Astrocyte (in vitro differentiated cells and primary cell): Measurements from ENCODE around the gene C2orf76. TPM values are rescaled to one million over a fixed set of nuclear protein-coding genes. Genes with fewer than 3 reads are reported as not detected.

Source experiments
- DNase-seq: peaks from one replicate; pipeline ENCODE4 v3.0.0-alpha.2; 2010; ENCODE audit warnings: low read depth
- FAIRE-seq: peaks from 2 replicates; lab custom pipeline; 2011; peaks lifted over from hg19 to GRCh38; lab: Jason Lieb, UNC
- H2AFZ ChIP-seq: 2 replicates; pipeline ENCODE4 v1.6.0; 2012; ENCODE audit warnings: low read depth, low read length, inconsistent platforms
- H3K27ac ChIP-seq: 2 replicates; pipeline ENCODE4 v1.5.1; 2011; ENCODE audit warnings: low read depth, low read length, inconsistent platforms
- H3K27me3 ChIP-seq: 2 replicates; pipeline ENCODE4 v1.6.0; 2011; ENCODE audit warnings: low read length, inconsistent platforms; ENCODE audit not compliant: insufficient read depth
- H3K36me3 ChIP-seq: 2 replicates; pipeline ENCODE4 v1.5.1; 2011; ENCODE audit warnings: low read length, inconsistent platforms; ENCODE audit not compliant: insufficient read depth
- H3K4me1 ChIP-seq: 2 replicates; pipeline ENCODE4 v1.5.1; 2011; ENCODE audit warnings: low read length, inconsistent platforms; ENCODE audit not compliant: insufficient read depth
- H3K4me2 ChIP-seq: 2 replicates; pipeline ENCODE4 v1.6.0; 2012; ENCODE audit warnings: low read length, inconsistent platforms
- H3K4me3 ChIP-seq: 2 replicates; pipeline ENCODE4 v1.5.1; 2011; ENCODE audit warnings: low read depth, mild to moderate bottlenecking, low read length, inconsistent platforms; ENCODE audit not compliant: insufficient read depth
- H3K79me2 ChIP-seq: 2 replicates; pipeline ENCODE4 v1.6.0; 2012; ENCODE audit warnings: mild to moderate bottlenecking, low read length, inconsistent platforms; ENCODE audit not compliant: insufficient read depth
- H3K9ac ChIP-seq: 2 replicates; pipeline ENCODE4 v1.6.0; 2012; ENCODE audit warnings: mild to moderate bottlenecking, low read length, inconsistent platforms
- H3K9me3 ChIP-seq: 2 replicates; pipeline ENCODE4 v1.5.1; 2012; ENCODE audit warnings: low read depth, mild to moderate bottlenecking, low read length, inconsistent platforms; ENCODE audit not compliant: insufficient read depth
- H4K20me1 ChIP-seq: 2 replicates; pipeline ENCODE4 v1.6.0; 2012; ENCODE audit warnings: low read length, inconsistent platforms; ENCODE audit not compliant: insufficient read depth
- H3K27ac Mint-ChIP-seq: one replicate; pipeline ENCODE4 v1.8.0; 2021; ENCODE audit warnings: mild to moderate bottlenecking, mixed read lengths; ENCODE audit not compliant: unreplicated experiment
- H3K27me3 Mint-ChIP-seq: one replicate; pipeline ENCODE4 v1.8.0; 2021; ENCODE audit warnings: low read depth, mixed read lengths; ENCODE audit not compliant: unreplicated experiment
- H3K36me3 Mint-ChIP-seq: one replicate; pipeline ENCODE4 v1.8.0; 2021; ENCODE audit warnings: low read depth, mixed read lengths; ENCODE audit not compliant: unreplicated experiment
- H3K4me1 Mint-ChIP-seq: one replicate; pipeline ENCODE4 v1.8.0; 2021; ENCODE audit warnings: low read depth, mixed read lengths; ENCODE audit not compliant: unreplicated experiment
- H3K4me3 Mint-ChIP-seq: one replicate; pipeline ENCODE4 v1.8.0; 2021; ENCODE audit warnings: mild to moderate bottlenecking, moderate library complexity, mixed read lengths; ENCODE audit not compliant: unreplicated experiment
- H3K9me3 Mint-ChIP-seq: one replicate; pipeline ENCODE4 v1.8.0; 2021; ENCODE audit warnings: mild to moderate bottlenecking, mixed read lengths; ENCODE audit not compliant: unreplicated experiment
- CTCF ChIP-seq: IDR thresholded peaks from 2 replicates; pipeline ENCODE4 v1.5.1; 2011; ENCODE audit warnings: low read depth, mild to moderate bottlenecking, inconsistent platforms, low read length, moderate library complexity; ENCODE audit not compliant: insufficient read depth
- EZH2 ChIP-seq: IDR thresholded peaks from 2 replicates; pipeline ENCODE4 v1.6.1; 2012; ENCODE audit warnings: mild to moderate bottlenecking, low read length, inconsistent platforms; ENCODE audit not compliant: insufficient read depth
- total RNA-seq: library from RNA; stranded (reverse); gene quantifications from 2 replicates; pipeline ENCODE4 v1.2.1, GENCODE V29; 2021

Gene C2orf76
- total RNA-seq, 1 donor from 2014 or later = 9.2 TPM

DNA sequence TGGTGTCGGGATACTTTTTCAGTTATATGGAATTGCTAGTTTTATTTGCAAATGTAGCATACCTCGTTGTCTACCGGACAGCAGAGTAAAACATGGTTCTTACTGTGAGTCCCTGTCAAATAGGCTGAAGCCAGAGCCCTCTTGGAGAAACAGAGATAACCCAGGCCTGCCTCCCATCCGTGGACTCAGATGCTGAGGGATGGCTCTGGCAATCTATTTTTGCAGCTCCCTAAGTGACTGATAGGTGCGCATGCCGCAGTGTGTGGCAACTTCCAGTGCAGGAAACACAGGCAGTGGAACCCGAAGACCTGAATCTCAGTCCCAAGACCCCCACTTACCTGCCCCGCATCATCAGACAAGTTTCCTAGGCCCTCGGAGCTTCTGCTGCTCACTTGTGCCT is 109.4 kb downstream of the C2orf76 start:
- H3K9me3 Mint-ChIP-seq = no peaks in the 10 kb centered on the region
- DNase-seq (no peak), FAIRE-seq (no peak)
- H3K27ac ChIP-seq = no peak overlapping the region
- H3K4me1 Mint-ChIP-seq = peaks cover 67% of the 10 kb centered on the region
- no peak overlapping the region for H3K4me3 ChIP-seq
- H3K79me2 ChIP-seq = peaks cover 4% of the 10 kb centered on the region
- no peaks in the 10 kb centered on the region for H4K20me1 ChIP-seq
- H3K27me3 ChIP-seq = no peaks in the 10 kb centered on the region
- no peak overlapping the region for H3K4me3 Mint-ChIP-seq
- H3K9me3 ChIP-seq = no peaks in the 10 kb centered on the region
- no peaks in the 10 kb centered on the region for H3K36me3 ChIP-seq
- H3K27me3 Mint-ChIP-seq = no peaks in the 10 kb centered on the region
- H3K4me1 ChIP-seq = peaks cover 51% of the 10 kb centered on the region
- no peak overlapping the region for H3K27ac Mint-ChIP-seq
- no peak overlapping the region for H2AFZ ChIP-seq
- H3K36me3 Mint-ChIP-seq = peaks cover 7% of the 10 kb centered on the region
- TF ChIP-seq EZH2 = no peak
- no peak for TF ChIP-seq CTCF
- no peak overlapping the region for H3K4me2 ChIP-seq
- H3K9ac ChIP-seq = no peak overlapping the region

- Histone ChIP-seq H3K4me1 (peaks cover 55% of the 10 kb centered on the region), H3K9ac (peak overlapping the region; percentile 49), H4K20me1 (no peaks in the 10 kb centered on the region), H3K9me3 (no peaks in the 10 kb centered on the region), H3K79me2 (peaks cover 4% of the 10 kb centered on the region), H3K4me2 (peak overlapping the region; percentile 59), H3K36me3 (no peaks in the 10 kb centered on the region), H3K27ac (peak overlapping the region; percentile 72), H2AFZ (peak overlapping the region; percentile 47), H3K4me3 (no peak overlapping the region), H3K27me3 (no peaks in the 10 kb centered on the region)
- Mint-ChIP-seq H3K4me1 (peaks cover 71% of the 10 kb centered on the region), H3K9me3 (peaks cover 2% of the 10 kb centered on the region), H3K36me3 (peaks cover 7% of the 10 kb centered on the region), H3K27me3 (no peaks in the 10 kb centered on the region), H3K4me3 (no peak overlapping the region), H3K27ac (peak overlapping the region; percentile 97)
- FAIRE-seq (no peak), DNase-seq (no peak)
- TF ChIP-seq EZH2 = no peak
- TF ChIP-seq CTCF = no peak
Measured at GRCh38 chr2:119256582-119256921, 110.1 kb downstream of the C2orf76 start.

GRCh38 chr2:119255760-119256581 is 110.7 kb downstream of the C2orf76 start:
- Histone ChIP-seq H3K4me2 (peak overlapping the region; percentile 59), H4K20me1 (no peaks in the 10 kb centered on the region), H3K9me3 (no peaks in the 10 kb centered on the region), H3K4me3 (no peak overlapping the region), H3K27ac (peak overlapping the region; percentile 72), H3K27me3 (no peaks in the 10 kb centered on the region), H3K36me3 (peaks cover 2% of the 10 kb centered on the region), H3K9ac (peak overlapping the region; percentile 49), H2AFZ (peak overlapping the region; percentile 47), H3K4me1 (peaks cover 55% of the 10 kb centered on the region), H3K79me2 (peaks cover 4% of the 10 kb centered on the region)
- H3K27me3 Mint-ChIP-seq = no peaks in the 10 kb centered on the region
- FAIRE-seq = peak; percentile 100
- H3K9me3 Mint-ChIP-seq = peaks cover 2% of the 10 kb centered on the region
- peaks cover 8% of the 10 kb centered on the region for H3K36me3 Mint-ChIP-seq
- DNase-seq = peak; percentile 95
- TF ChIP-seq EZH2 = no peak
- no peak for TF ChIP-seq CTCF
- H3K4me3 Mint-ChIP-seq = no peak overlapping the region
- H3K4me1 Mint-ChIP-seq = peaks cover 68% of the 10 kb centered on the region
- H3K27ac Mint-ChIP-seq = peak overlapping the region; percentile 97
